ENCODE measurements around the gene C15orf39. TPM values are rescaled to one million over a fixed set of nuclear protein-coding genes. Genes with fewer than 3 reads are reported as not detected.
"Not testable (repeated sequence)": the region's sequence is repeated elsewhere in the genome, so short reads cannot be mapped to it uniquely, and the experiment has no call there.

The C15orf39 gene
- total RNA-seq, 1 experiment from 2014 or later = 45.6 TPM

GRCh38 chr15:75224281-75224680 is 22.6 kb downstream of the C15orf39 start:
- DNase-seq = no peak
- Histone ChIP-seq H3K4me1 (ENCODE audit: insufficient read depth, low read length) (no peaks in the 10 kb centered on the region; the same call in 1 of the 2 replicates), H2BK120ac (ENCODE audit: low read depth, low read length, poor library complexity, severe bottlenecking) (no peak overlapping the region), H4K5ac (ENCODE audit: insufficient read length, low read depth, low read length) (no peak overlapping the region), H3K18ac (ENCODE audit: insufficient read length, low read depth, low read length) (no peak overlapping the region), H3K14ac (ENCODE audit: insufficient read depth, low read length) (no peak overlapping the region), H3K79me1 (ENCODE audit: insufficient read depth, low read depth, low read length, poor library complexity, severe bottlenecking) (no peaks in the 10 kb centered on the region), H3K56ac (ENCODE audit: insufficient read length, low read depth, low read length) (no peak overlapping the region), H2AK5ac (ENCODE audit: insufficient read length, low read length) (no peak overlapping the region), H3K4me2 (ENCODE audit: insufficient read depth, insufficient read length, low read length) (no peak overlapping the region), H3T11ph (ENCODE audit: low read length) (no peak overlapping the region), H3K79me2 (ENCODE audit: insufficient read depth, low read length) (no peaks in the 10 kb centered on the region), H2BK20ac (ENCODE audit: low read depth, low read length, poor library complexity, severe bottlenecking) (no peak overlapping the region), H3K27ac (ENCODE audit: insufficient read length, low read depth, low read length) (no peak overlapping the region), H3K9me3 (ENCODE audit: control insufficient read depth, low read depth, low read length) (no peaks in the 10 kb centered on the region), H4K91ac (ENCODE audit: insufficient read length, low read depth, low read length) (no peak overlapping the region), H3K27me3 (ENCODE audit: insufficient read depth, low read length) (no peaks in the 10 kb centered on the region; the same call in 1 of the 2 replicates), H4K8ac (replicated peaks; ENCODE audit: insufficient read length, low read depth, low read length) (no peak overlapping the region), H3K23ac (ENCODE audit: insufficient read length, low read depth, low read length) (no peak overlapping the region), H2BK12ac (ENCODE audit: insufficient read length, low read depth, low read length) (no peak overlapping the region), H3K23me2 (ENCODE audit: insufficient read length, low read depth, low read length, poor library complexity, severe bottlenecking) (no peaks in the 10 kb centered on the region), H4K20me1 (ENCODE audit: control insufficient read depth, insufficient read depth, insufficient read length) (no peaks in the 10 kb centered on the region), H3K4ac (ENCODE audit: low read depth, low read length) (no peak overlapping the region), H3K9ac (ENCODE audit: extremely low read depth, insufficient read length, low read length) (no peak overlapping the region), H2BK15ac (ENCODE audit: low read depth, low read length) (no peak overlapping the region), H2BK5ac (ENCODE audit: insufficient read length, low read length) (no peak overlapping the region), H2AFZ (ENCODE audit: low read length) (no peak overlapping the region)
- Mint-ChIP-seq H3K27me3 (ENCODE audit: low read depth) (peaks cover 44% of the 10 kb centered on the region), H3K9me3 (no peaks in the 10 kb centered on the region), H3K36me3 (ENCODE audit: insufficient read depth in 1 of 3, low read depth in 3 of 3) (no peaks in the 10 kb centered on the region; a peak in 1 of 7 replicates), H3K4me3 (no peak overlapping the region), H3K4me1 (no peaks in the 10 kb centered on the region), H3K27ac (no peak overlapping the region; a peak in 1 of 7 replicates)
- WGBS (ENCODE audit: extremely low coverage, insufficient read length, low lambda C conversion rate) = no CpG with 5 or more reads among the region's 12 CpGs
- TF ChIP-seq CTCF (conservative IDR thresholded peaks at IDR 0.05) = no peak

GRCh38 chr15:75225102-75225836 is 23.6 kb downstream of the C15orf39 start:
- H3K4me1 ChIP-seq (ENCODE audit: insufficient read depth, low read length); H3K4me2 ChIP-seq (ENCODE audit: insufficient read depth, insufficient read length, low read length); H3K56ac ChIP-seq (ENCODE audit: insufficient read length, low read depth, low read length); H4K20me1 ChIP-seq (ENCODE audit: control insufficient read depth, insufficient read depth, insufficient read length); H3K79me2 ChIP-seq (ENCODE audit: insufficient read depth, low read length); H2BK120ac ChIP-seq (ENCODE audit: low read depth, low read length, poor library complexity, severe bottlenecking); DNase-seq; H3K36me3 Mint-ChIP-seq (ENCODE audit: insufficient read depth in 1 of 3, low read depth in 3 of 3); H3K79me1 ChIP-seq (ENCODE audit: insufficient read depth, low read depth, low read length, poor library complexity, severe bottlenecking); H4K8ac ChIP-seq (replicated peaks; ENCODE audit: insufficient read length, low read depth, low read length); H3K9ac ChIP-seq (ENCODE audit: extremely low read depth, insufficient read length, low read length); H2BK15ac ChIP-seq (ENCODE audit: low read depth, low read length); H3K4me3 Mint-ChIP-seq; H3K9me3 Mint-ChIP-seq; H3K23me2 ChIP-seq (ENCODE audit: insufficient read length, low read depth, low read length, poor library complexity, severe bottlenecking); H3K27ac ChIP-seq (ENCODE audit: insufficient read length, low read depth, low read length); H4K5ac ChIP-seq (ENCODE audit: insufficient read length, low read depth, low read length); H2BK20ac ChIP-seq (ENCODE audit: low read depth, low read length, poor library complexity, severe bottlenecking); H3K4ac ChIP-seq (ENCODE audit: low read depth, low read length); H3K27me3 ChIP-seq (ENCODE audit: insufficient read depth, low read length); H2AFZ ChIP-seq (ENCODE audit: low read length); H3K9me3 ChIP-seq (ENCODE audit: control insufficient read depth, low read depth, low read length); H2BK12ac ChIP-seq (ENCODE audit: insufficient read length, low read depth, low read length); H2AK5ac ChIP-seq (ENCODE audit: insufficient read length, low read length); H2BK5ac ChIP-seq (ENCODE audit: insufficient read length, low read length); H3K23ac ChIP-seq (ENCODE audit: insufficient read length, low read depth, low read length); H3K14ac ChIP-seq (ENCODE audit: insufficient read depth, low read length); H3K18ac ChIP-seq (ENCODE audit: insufficient read length, low read depth, low read length); H3K4me1 Mint-ChIP-seq; H3T11ph ChIP-seq (ENCODE audit: low read length); H4K91ac ChIP-seq (ENCODE audit: insufficient read length, low read depth, low read length): not testable (repeated sequence)
- H3K27me3 Mint-ChIP-seq (ENCODE audit: low read depth) = peaks cover 41% of the 10 kb centered on the region
- H3K27ac Mint-ChIP-seq = peak overlapping the region in 1 of 3 experiments; percentile 41; a peak in 3 of 7 replicates
- no CpG with 5 or more reads among the region's 10 CpGs for WGBS (ENCODE audit: extremely low coverage, insufficient read length, low lambda C conversion rate)
